Neuronal stem cell (in vitro differentiated cells): ENCODE data around the gene POU2F2.

Source experiments
- DNase-seq: peaks from one replicate; pipeline ENCODE4 v3.0.0-alpha.2; 2013; ENCODE audit warnings: low spot score
- H2AFZ ChIP-seq: one replicate; pipeline ENCODE4 v1.6.1; 2013; ENCODE audit warnings: mild to moderate bottlenecking, low read length, inconsistent platforms
- H2AK5ac ChIP-seq: 2 replicates; pipeline ENCODE4 v1.6.1; 2013; ENCODE audit warnings: low read depth, mild to moderate bottlenecking, inconsistent platforms, low read length, moderate library complexity, mixed read lengths
- H2BK120ac ChIP-seq: 2 replicates; pipeline ENCODE4 v1.6.1; 2013; ENCODE audit warnings: low read depth, mild to moderate bottlenecking, inconsistent platforms, low read length, moderate library complexity, mixed read lengths
- H2BK12ac ChIP-seq: one replicate; pipeline ENCODE4 v1.6.1; 2013; ENCODE audit warnings: low read length, inconsistent platforms
- H2BK15ac ChIP-seq: 2 replicates; pipeline ENCODE4 v1.6.1; 2013; ENCODE audit warnings: mild to moderate bottlenecking, low read length, inconsistent platforms, mixed read lengths
- H2BK5ac ChIP-seq: one replicate; pipeline ENCODE4 v1.6.1; 2013; ENCODE audit warnings: inconsistent platforms, mild to moderate bottlenecking, low read length, moderate library complexity
- H3K14ac ChIP-seq: one replicate; pipeline ENCODE4 v1.6.1; 2013; ENCODE audit warnings: low read length, inconsistent platforms
- H3K18ac ChIP-seq: 2 replicates; pipeline ENCODE4 v1.6.1; 2013; ENCODE audit warnings: low read length, inconsistent platforms
- H3K23ac ChIP-seq: 2 replicates; pipeline ENCODE4 v1.6.1; 2013; ENCODE audit warnings: low read depth, mild to moderate bottlenecking, mixed read lengths, low read length, inconsistent platforms; ENCODE audit not compliant: poor library complexity
- H3K27ac ChIP-seq: replicated peaks from 3 replicates; pipeline ENCODE4 v1.5.1; 2013; ENCODE audit warnings: low read length, inconsistent platforms
- H3K27me3 ChIP-seq, 3 experiments: 2 replicates each; pipeline ENCODE4 v1.6.1; 2013; ENCODE audit warnings: low read length in 3 of 3, mild to moderate bottlenecking in 2 of 3, inconsistent platforms in 1 of 3, low read depth in 1 of 3, mixed read lengths in 1 of 3, moderate library complexity in 1 of 3; ENCODE audit not compliant: control insufficient read depth in 3 of 3, insufficient read depth in 3 of 3
- H3K36me3 ChIP-seq, 2 donors: replicated peaks in 1 of 2; 2 replicates each; pipeline ENCODE4 v1.6.1; 2013; ENCODE audit warnings: low read length in 2 of 2; ENCODE audit not compliant: control insufficient read depth in 2 of 2, insufficient read depth in 2 of 2
- H3K4ac ChIP-seq: 2 replicates; pipeline ENCODE4 v1.6.1; 2013; ENCODE audit warnings: inconsistent platforms, mild to moderate bottlenecking, low read length, moderate library complexity
- H3K4me1 ChIP-seq, 2 donors: 1 replicate in 1 of 2; 2 replicates in 1 of 2; pipeline ENCODE4 v1.6.1; 2013; ENCODE audit warnings: low read length in 2 of 2, low read depth in 1 of 2; ENCODE audit not compliant: control insufficient read depth in 2 of 2, insufficient read depth in 1 of 2
- H3K4me2 ChIP-seq: one replicate; pipeline ENCODE4 v1.6.1; 2013; ENCODE audit warnings: mild to moderate bottlenecking, low read length, inconsistent platforms; ENCODE audit not compliant: insufficient read depth, poor library complexity, severe bottlenecking
- H3K4me3 ChIP-seq, 2 donors: 2 replicates each; pipeline ENCODE4 v1.5.1; 2013; ENCODE audit warnings: low read length in 2 of 2, mild to moderate bottlenecking in 2 of 2, inconsistent platforms in 1 of 2, moderate library complexity in 1 of 2
- H3K79me1 ChIP-seq: one replicate; pipeline ENCODE4 v1.6.1; 2013; ENCODE audit warnings: low read depth, mild to moderate bottlenecking, inconsistent platforms, low read length, moderate library complexity
- H3K9ac ChIP-seq: one replicate; pipeline ENCODE4 v1.6.1; 2013; ENCODE audit warnings: mild to moderate bottlenecking, low read depth, low read length, inconsistent platforms; ENCODE audit not compliant: poor library complexity
- H3K9me3 ChIP-seq, 2 donors: replicated peaks in 1 of 2; 2 replicates each; pipeline versions ENCODE3 to v1.6.1; 2013; ENCODE audit warnings: low read length in 2 of 2, mild to moderate bottlenecking in 2 of 2, inconsistent platforms in 1 of 2, low read depth in 1 of 2, mixed read lengths in 1 of 2, moderate library complexity in 1 of 2; ENCODE audit not compliant: control insufficient read depth in 2 of 2, insufficient read depth in 1 of 2
- H4K8ac ChIP-seq: one replicate; pipeline ENCODE4 v1.6.1; 2013; ENCODE audit warnings: low read depth, mild to moderate bottlenecking, inconsistent platforms, low read length, moderate library complexity
- H4K91ac ChIP-seq: one replicate; pipeline ENCODE4 v1.6.1; 2013; ENCODE audit warnings: low read length, low read depth, mild to moderate bottlenecking, inconsistent platforms; ENCODE audit not compliant: poor library complexity
- WGBS, 2 donors: extraction: QIAGEN DNeasy Blood & Tissue Kit; methylation state at CpG; one replicate each; pipeline ENCODE4 v1.1.7; 2013; ENCODE audit warnings: missing lambda C conversion rate in 2 of 2, mixed read lengths in 1 of 2; ENCODE audit not compliant: insufficient read length in 2 of 2, insufficient replicate concordance in 1 of 2; ENCODE audit errors: extremely low coverage in 2 of 2; 5-methylcytosine and 5-hydroxymethylcytosine counted together

Gene POU2F2

GRCh38 chr19:42096255-42096837 lies 35.9 kb downstream of the POU2F2 start:
- no peak overlapping the region for H2AFZ ChIP-seq

DNA sequence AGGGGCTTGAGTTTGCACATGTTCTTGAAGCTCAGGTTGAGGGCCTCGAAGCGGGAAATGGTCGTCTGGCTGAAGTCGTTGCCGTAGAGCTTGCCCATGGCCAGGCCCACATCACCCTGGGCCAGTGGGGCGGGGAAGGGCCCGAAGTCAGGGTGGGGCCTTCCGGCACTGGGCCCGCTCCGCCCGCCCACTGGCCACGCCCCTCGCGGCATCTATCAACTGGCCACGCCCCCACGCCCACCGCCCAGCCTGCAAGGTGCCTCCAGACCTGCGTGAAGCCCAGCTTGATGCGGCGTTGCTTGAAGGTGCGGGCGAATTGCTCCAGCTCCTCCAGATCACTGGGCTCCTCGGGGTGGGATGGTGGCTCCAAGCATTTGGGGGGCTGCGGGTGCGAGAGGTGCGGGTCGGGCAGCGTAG lies 36.4 kb downstream of the POU2F2 start:
- no peak overlapping the region for H2AK5ac ChIP-seq
- WGBS, 2 donors: no CpG with 5 or more reads among the region's 28 CpGs
- no peak overlapping the region for H2BK120ac ChIP-seq
- no peaks in the 10 kb centered on the region for H3K9me3 ChIP-seq
- no peak overlapping the region for H4K8ac ChIP-seq
- H3K27ac ChIP-seq: no peak overlapping the region
- no peak overlapping the region for H2BK12ac ChIP-seq
- peaks cover 2 to 7% (median 4%) of the 10 kb centered on the region in 3 experiments for H3K27me3 ChIP-seq
- peak overlapping the region; percentile 43 for H2BK15ac ChIP-seq
- H3K4me3 ChIP-seq: peak overlapping the region in 1 of 2 donors; percentile 71
- H3K4ac ChIP-seq: no peak overlapping the region
- H4K91ac ChIP-seq: no peak overlapping the region
- peak; percentile 50 for DNase-seq
- peak overlapping the region; percentile 50 for H3K9ac ChIP-seq
- peaks cover 7 to 8% of the 10 kb centered on the region in 2 donors for H3K4me1 ChIP-seq
- H3K18ac ChIP-seq: peak overlapping the region; percentile 93
- no peak overlapping the region for H2AFZ ChIP-seq
- H2BK5ac ChIP-seq: peak overlapping the region; percentile 3
- H3K36me3 ChIP-seq: peaks cover 0 to 1% of the 10 kb centered on the region in 2 donors
- peak overlapping the region; percentile 60 for H3K4me2 ChIP-seq
- H3K14ac ChIP-seq: no peak overlapping the region
- no peak overlapping the region for H3K23ac ChIP-seq
- H3K79me1 ChIP-seq: no peaks in the 10 kb centered on the region

More at GRCh38 chr19:42096255-42096837, 35.9 kb downstream of the POU2F2 start:
- Histone ChIP-seq H3K4me2 (peak overlapping the region; percentile 60), H3K4me3 (peak overlapping the region in 1 of 2 donors; percentile 71), H3K9ac (no peak overlapping the region), H2BK12ac (no peak overlapping the region), H3K4me1 (peaks cover 7 to 8% of the 10 kb centered on the region in 2 donors), H3K14ac (no peak overlapping the region), H2BK15ac (peak overlapping the region; percentile 69), H4K8ac (peak overlapping the region; percentile 25), H3K36me3 (peaks cover 0 to 1% of the 10 kb centered on the region in 2 donors), H3K79me1 (no peaks in the 10 kb centered on the region), H3K4ac (no peak overlapping the region), H3K27me3 (peaks cover 2 to 7% (median 4%) of the 10 kb centered on the region in 3 experiments), H3K27ac (no peak overlapping the region), H3K18ac (peak overlapping the region; percentile 93), H2BK5ac (no peak overlapping the region), H3K9me3 (no peaks in the 10 kb centered on the region), H2AK5ac (no peak overlapping the region), H3K23ac (no peak overlapping the region), H4K91ac (no peak overlapping the region), H2BK120ac (no peak overlapping the region)
- DNase-seq: no peak
- WGBS, 2 donors: no CpG with 5 or more reads among the region's 15 CpGs

- Histone ChIP-seq H2BK12ac (no peak overlapping the region), H3K9me3 (no peaks in the 10 kb centered on the region), H2BK15ac (peak overlapping the region; percentile 2), H3K4me2 (peak overlapping the region; percentile 34), H3K14ac (no peak overlapping the region), H4K91ac (no peak overlapping the region), H2BK5ac (peak overlapping the region; percentile 3), H2BK120ac (no peak overlapping the region), H3K79me1 (no peaks in the 10 kb centered on the region), H3K4me1 (peaks cover 7 to 8% of the 10 kb centered on the region in 2 donors), H3K36me3 (peaks cover 0 to 1% of the 10 kb centered on the region in 2 donors), H3K9ac (peak overlapping the region; percentile 50), H3K23ac (no peak overlapping the region), H3K4ac (no peak overlapping the region), H3K27me3 (peaks cover 2 to 7% (median 4%) of the 10 kb centered on the region in 3 experiments), H2AK5ac (peak overlapping the region; percentile 12), H4K8ac (no peak overlapping the region), H3K18ac (peak overlapping the region; percentile 44), H3K27ac (no peak overlapping the region), H2AFZ (no peak overlapping the region), H3K4me3 (no peak overlapping the region)
- no CpG with 5 or more reads among the region's 36 CpGs for WGBS, 2 donors
- no peak for DNase-seq
Measured at GRCh38 chr19:42095142-42095813, 37.0 kb downstream of the POU2F2 start.

DNA sequence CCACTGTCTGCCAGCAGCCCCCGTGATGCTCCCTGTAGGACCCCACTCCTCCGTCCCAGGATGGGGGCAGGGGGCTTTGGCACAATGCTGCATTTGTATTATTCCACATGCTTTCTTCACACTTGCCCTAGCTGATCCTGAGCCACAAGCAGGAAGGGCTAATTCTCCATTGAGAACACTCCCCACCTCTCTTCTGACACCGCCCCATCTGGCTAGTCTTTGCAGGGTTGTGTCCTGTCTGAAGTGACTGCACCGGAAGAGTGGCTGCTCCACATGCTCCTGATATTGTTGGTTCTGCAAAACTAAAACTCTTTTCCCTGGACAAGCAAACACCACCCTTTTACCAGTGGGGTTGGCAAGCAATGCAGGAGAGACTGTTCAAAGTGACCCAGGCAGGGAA lies 38.3 kb downstream of the POU2F2 start:
- H3K36me3 ChIP-seq: peaks cover 0 to 1% of the 10 kb centered on the region in 2 donors

More for the DNA sequence above, 38.3 kb downstream of the POU2F2 start:
- H3K4me2 ChIP-seq: no peak overlapping the region
- H3K23ac ChIP-seq: no peak overlapping the region
- H2BK15ac ChIP-seq: peak overlapping the region; percentile 38
- no peak overlapping the region for H2BK5ac ChIP-seq
- H3K4ac ChIP-seq: no peak overlapping the region
- H3K18ac ChIP-seq: peak overlapping the region; percentile 29
- no peak overlapping the region for H2BK120ac ChIP-seq
- H3K14ac ChIP-seq: no peak overlapping the region
- peaks cover 2 to 7% (median 4%) of the 10 kb centered on the region in 3 experiments for H3K27me3 ChIP-seq
- H4K91ac ChIP-seq: no peak overlapping the region
- H4K8ac ChIP-seq: no peak overlapping the region
- H3K79me1 ChIP-seq: no peaks in the 10 kb centered on the region
- peak overlapping the region; percentile 73 for H2AFZ ChIP-seq
- no peak for DNase-seq
- no peak overlapping the region for H2AK5ac ChIP-seq
- H3K9me3 ChIP-seq: no peaks in the 10 kb centered on the region
- H3K4me3 ChIP-seq: no peak overlapping the region
- peak overlapping the region; percentile 16 for H2BK12ac ChIP-seq
- no peak overlapping the region for H3K9ac ChIP-seq
- no peak overlapping the region for H3K27ac ChIP-seq
- H3K4me1 ChIP-seq: peaks cover 7 to 8% of the 10 kb centered on the region in 2 donors
- WGBS, 2 donors: no CpG with 5 or more reads among the region's 4 CpGs
